Stimulated activated CD8-positive, alpha-beta memory T cell treated with anti-CD3 and anti-CD28 coated beads, Interleukin-15, amount 100 ng/mL, for 4 hours (primary cell): ENCODE measurements around the gene CREBRF.
"Not testable (repeated sequence)": the region's sequence is repeated elsewhere in the genome, so short reads cannot be mapped to it uniquely, and the experiment has no call there.

Experiments
- DNase-seq, 2 donors: peaks; one replicate each; pipeline ENCODE4 v3.0.0-alpha.2; 2020; ENCODE audit warnings: low read depth in 2 of 2

The CREBRF gene

GRCh38 chr5:173154619-173155018 lies 98.5 kb downstream of the CREBRF start:
- DNase-seq = not testable (repeated sequence)

- DNase-seq = no peak
Observed at GRCh38 chr5:173155912-173156311, 99.8 kb downstream of the CREBRF start.

- DNase-seq = no peak
Observed at GRCh38 chr5:173158366-173158765, 102.2 kb downstream of the CREBRF start.

GRCh38 chr5:173159256-173159655 lies 103.1 kb downstream of the CREBRF start:
- DNase-seq = no peak

GRCh38 chr5:173161148-173161547 lies 105.0 kb downstream of the CREBRF start:
- DNase-seq = no peak

- no peak for DNase-seq
Observed at GRCh38 chr5:173163219-173163618, 107.1 kb downstream of the CREBRF start.

- no peak for DNase-seq
Observed at GRCh38 chr5:173165177-173166016, 109.2 kb downstream of the CREBRF start.

- no peak for DNase-seq
Observed at GRCh38 chr5:173172166-173172565, 116.0 kb downstream of the CREBRF start.

- no peak for DNase-seq
Observed at GRCh38 chr5:173175523-173175922, 119.4 kb downstream of the CREBRF start.

- no peak for DNase-seq
Observed at GRCh38 chr5:173178369-173178910, 122.3 kb downstream of the CREBRF start.

- DNase-seq = no peak
Observed at GRCh38 chr5:173180331-173180730, 124.2 kb downstream of the CREBRF start.

- DNase-seq = no peak
Observed at GRCh38 chr5:173187054-173187743, 131.0 kb downstream of the CREBRF start.

- no peak for DNase-seq
Observed at GRCh38 chr5:173188280-173188679, 132.1 kb downstream of the CREBRF start.
